C4-2B (cell line): ENCODE results near the gene LIN7A.

Experiments
- H3K27ac ChIP-seq: fragments of 450-650 bp; 2 replicates; pipeline ENCODE4 v1.5.1; 2017
- ZFX ChIP-seq: fragments of 450-650 bp; IDR thresholded peaks from 2 replicates; pipeline ENCODE4 v1.6.1; 2017
- TF ChIP-seq, protein P1 (sequence below): fragments of 450-650 bp; conservative IDR thresholded peaks from 2 replicates; pipeline ENCODE4 v1.5.1; 2017; ENCODE audit warnings: mild to moderate bottlenecking

Gene LIN7A

DNA sequence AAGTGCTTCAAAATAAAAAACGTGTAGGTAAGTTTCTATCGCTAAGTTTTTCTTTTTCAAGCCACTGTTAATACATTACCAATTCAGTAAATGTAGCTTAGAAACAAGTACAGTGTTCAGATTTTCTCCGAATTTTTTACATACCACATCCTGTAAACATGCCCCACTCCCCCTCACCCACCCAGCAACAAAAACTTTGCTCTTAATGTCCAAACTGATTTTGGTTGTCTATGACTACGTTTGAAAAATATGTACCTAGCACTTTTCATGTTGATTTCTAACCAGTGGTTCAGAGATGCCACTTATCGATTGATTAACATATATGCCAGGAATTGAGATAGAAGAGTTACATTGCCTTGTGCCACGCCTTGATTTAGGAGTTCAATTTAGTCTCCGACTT, 663 bp upstream of the LIN7A start:
- H3K27ac ChIP-seq = no peak overlapping the region
- TF ChIP-seq, protein P1, sequence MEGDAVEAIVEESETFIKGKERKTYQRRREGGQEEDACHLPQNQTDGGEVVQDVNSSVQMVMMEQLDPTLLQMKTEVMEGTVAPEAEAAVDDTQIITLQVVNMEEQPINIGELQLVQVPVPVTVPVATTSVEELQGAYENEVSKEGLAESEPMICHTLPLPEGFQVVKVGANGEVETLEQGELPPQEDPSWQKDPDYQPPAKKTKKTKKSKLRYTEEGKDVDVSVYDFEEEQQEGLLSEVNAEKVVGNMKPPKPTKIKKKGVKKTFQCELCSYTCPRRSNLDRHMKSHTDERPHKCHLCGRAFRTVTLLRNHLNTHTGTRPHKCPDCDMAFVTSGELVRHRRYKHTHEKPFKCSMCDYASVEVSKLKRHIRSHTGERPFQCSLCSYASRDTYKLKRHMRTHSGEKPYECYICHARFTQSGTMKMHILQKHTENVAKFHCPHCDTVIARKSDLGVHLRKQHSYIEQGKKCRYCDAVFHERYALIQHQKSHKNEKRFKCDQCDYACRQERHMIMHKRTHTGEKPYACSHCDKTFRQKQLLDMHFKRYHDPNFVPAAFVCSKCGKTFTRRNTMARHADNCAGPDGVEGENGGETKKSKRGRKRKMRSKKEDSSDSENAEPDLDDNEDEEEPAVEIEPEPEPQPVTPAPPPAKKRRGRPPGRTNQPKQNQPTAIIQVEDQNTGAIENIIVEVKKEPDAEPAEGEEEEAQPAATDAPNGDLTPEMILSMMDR = no peak
- TF ChIP-seq ZFX = no peak

DNA sequence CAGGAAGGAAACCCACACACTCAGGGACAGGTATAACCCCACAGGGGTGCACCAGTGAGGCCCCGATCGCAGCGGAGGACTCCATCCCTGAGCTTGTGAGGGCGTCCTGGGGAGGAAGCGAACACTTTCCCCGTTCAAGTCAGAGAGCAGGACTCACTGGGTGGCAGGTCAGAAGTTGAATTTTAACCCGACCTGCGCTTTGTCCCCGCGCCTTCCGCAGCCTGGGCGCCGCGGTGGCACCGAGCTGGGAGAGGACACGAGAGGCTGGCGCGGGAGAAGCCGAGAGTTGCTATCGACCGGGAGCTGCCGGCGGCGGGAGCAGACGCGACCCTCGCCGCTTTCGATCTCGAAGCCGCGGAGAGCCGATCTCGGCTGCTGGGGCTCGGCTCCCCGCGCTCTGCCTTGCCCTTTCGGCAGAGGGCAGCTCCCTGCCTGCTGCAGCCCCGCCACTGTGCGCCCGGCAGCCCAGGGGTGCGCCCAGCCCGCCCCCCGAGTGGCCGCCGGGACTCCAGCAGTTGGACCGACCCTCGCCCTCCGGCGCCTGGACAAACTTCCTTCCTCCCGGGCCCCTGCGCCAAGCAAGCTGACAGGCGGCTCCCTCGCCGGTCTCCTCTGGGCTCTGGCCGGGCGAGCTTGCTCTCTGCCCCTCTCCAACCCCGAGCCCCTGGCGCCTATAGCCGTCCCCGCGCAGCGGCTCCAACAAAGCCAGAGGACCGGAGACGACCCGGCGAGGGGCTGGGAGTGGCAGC, 918 bp downstream of the LIN7A start:
- peak overlapping the region; percentile 98 for H3K27ac ChIP-seq
- no peak for TF ChIP-seq ZFX
- TF ChIP-seq, protein P1 = peak; percentile 8; the same call in 1 of the 2 replicates

DNA sequence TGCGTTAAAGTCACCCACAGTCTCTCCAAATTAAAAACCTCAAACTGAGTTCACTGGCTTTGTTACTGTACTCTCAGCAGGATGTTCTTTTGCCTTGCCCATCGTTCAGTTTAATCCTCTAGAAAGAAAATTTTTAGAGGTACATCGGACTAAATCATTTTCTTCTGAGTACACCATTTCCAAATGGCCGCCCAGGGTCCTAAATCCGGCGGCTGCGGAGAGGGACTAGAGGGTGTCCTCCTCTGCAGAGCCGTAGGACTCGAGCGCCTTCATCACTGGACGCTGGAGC, 1.4 kb downstream of the LIN7A start:
- TF ChIP-seq ZFX = no peak
- TF ChIP-seq, protein P1 = no peak
- peak overlapping the region; percentile 98 for H3K27ac ChIP-seq

DNA sequence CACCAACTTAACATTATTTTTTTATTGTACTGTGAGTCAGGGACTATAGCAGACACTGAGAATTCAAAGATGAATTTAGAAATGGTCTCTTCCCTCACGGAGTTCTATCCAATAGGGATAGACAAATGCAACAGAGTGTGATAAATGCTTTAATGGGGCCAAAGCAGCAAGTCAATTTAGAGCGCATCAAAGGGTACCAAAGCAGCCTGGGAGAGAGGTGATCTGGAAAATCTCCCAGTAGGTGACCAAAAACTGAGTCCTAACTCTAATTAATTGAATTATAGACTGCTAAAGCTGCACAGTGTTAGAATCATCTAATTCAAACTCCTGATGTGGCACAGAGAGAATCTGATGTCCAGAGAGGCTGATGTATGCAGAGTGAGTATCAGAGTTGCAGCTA, 2.6 kb downstream of the LIN7A start:
- no peak overlapping the region for H3K27ac ChIP-seq
- no peak for TF ChIP-seq ZFX
- TF ChIP-seq, protein P1 = no peak

DNA sequence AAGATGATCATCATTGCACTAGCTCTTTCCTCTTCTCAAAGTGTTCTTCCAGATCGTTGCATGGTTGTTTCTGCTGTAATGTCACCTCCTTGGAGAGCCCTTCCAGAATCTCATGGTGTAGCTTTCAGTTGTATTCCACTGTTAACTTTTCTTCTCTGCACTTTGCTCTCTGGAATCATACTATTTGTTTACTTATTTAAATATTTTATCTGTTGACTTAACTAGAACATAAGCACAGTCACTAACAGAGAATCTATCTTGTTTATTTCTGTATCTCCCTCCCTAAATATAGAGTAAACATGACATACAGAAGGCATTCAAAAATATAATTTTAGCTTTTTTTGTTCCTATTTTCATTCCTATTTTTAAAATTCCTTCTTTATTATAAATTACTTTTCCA, 11.8 kb downstream of the LIN7A start:
- TF ChIP-seq ZFX = no peak
- TF ChIP-seq, protein P1 = no peak
- H3K27ac ChIP-seq = no peak overlapping the region

DNA sequence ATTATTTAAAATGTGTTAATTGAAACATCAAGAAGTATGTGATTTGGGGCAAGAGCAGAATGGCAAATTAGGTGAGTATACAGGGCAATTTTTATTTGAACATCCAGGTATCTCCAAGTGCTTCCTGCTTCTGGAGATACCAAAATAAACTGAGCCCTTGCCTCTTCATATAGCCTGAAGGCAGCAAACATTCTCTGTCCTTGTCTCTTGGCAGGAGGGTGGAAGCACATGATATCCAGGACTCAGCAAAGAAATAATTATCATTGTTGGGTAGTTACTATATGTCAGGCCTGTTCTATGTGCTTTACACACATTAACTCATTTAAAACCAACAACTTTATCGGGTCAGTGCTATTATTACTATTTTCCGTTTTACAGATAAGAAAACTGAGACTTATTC, 12.5 kb downstream of the LIN7A start:
- no peak for TF ChIP-seq ZFX
- TF ChIP-seq, protein P1 = no peak
- no peak overlapping the region for H3K27ac ChIP-seq

DNA sequence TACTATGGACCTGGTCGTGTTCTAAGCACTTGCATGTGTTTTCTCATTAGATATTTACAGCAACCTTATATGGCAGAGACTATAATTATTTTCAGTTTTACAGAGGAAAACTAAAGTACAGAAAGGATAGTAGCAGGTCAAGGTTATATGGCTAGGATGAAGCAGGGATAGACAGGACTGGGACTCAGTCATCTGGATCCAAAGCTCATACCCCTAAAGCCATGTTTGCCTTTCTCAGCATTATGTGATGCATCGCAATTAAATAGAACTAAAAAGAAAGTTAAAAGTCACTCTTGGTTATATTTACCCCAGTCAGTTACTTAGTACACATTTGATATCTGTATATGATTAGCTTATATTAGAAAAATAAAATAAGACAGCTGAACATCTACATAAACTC, 13.3 kb downstream of the LIN7A start:
- H3K27ac ChIP-seq = no peak overlapping the region
- TF ChIP-seq, protein P1 = no peak
- TF ChIP-seq ZFX = no peak
